Nephron (organoid): ENCODE measurements around the gene SLC6A2.

Source experiments
- H3K27ac Mint-ChIP-seq, 3 experiments: 2 replicates each; pipeline ENCODE4 v1.8.0; 2020; ENCODE audit warnings: mixed read lengths in 3 of 3, mild to moderate bottlenecking in 2 of 3, moderate library complexity in 1 of 3
- H3K27me3 Mint-ChIP-seq: 2 replicates; pipeline ENCODE4 v1.8.0; 2021; ENCODE audit warnings: low read depth, mild to moderate bottlenecking, moderate library complexity, mixed read lengths
- H3K36me3 Mint-ChIP-seq: 2 replicates; pipeline ENCODE4 v1.8.0; 2020; ENCODE audit warnings: low read depth, mixed read lengths
- H3K4me1 Mint-ChIP-seq: 2 replicates; pipeline ENCODE4 v1.8.0; 2020; ENCODE audit warnings: mixed read lengths
- H3K4me3 Mint-ChIP-seq, 3 experiments: 2 replicates each; pipeline ENCODE4 v1.8.0; 2020; ENCODE audit warnings: mild to moderate bottlenecking in 3 of 3, mixed read lengths in 3 of 3, moderate library complexity in 2 of 3
- H3K9me3 Mint-ChIP-seq: 2 replicates; pipeline ENCODE4 v1.8.0; 2020; ENCODE audit warnings: mixed read lengths
- CTCF ChIP-seq, 3 experiments: fragments of 200-600 bp; sonication (generic); IDR thresholded peaks; one replicate each; pipeline ENCODE4 v1.5.0; 2021; ENCODE audit warnings: antibody characterized with exemption in 3 of 3; ENCODE audit not compliant: unreplicated experiment in 3 of 3

The SLC6A2 gene

GRCh38 chr16:55686671-55687070 lies 30.9 kb downstream of the SLC6A2 start:
- no peak overlapping the region for H3K4me3 Mint-ChIP-seq
- peaks cover 48% of the 10 kb centered on the region for H3K27me3 Mint-ChIP-seq
- no peaks in the 10 kb centered on the region for H3K9me3 Mint-ChIP-seq
- no peak for TF ChIP-seq CTCF (IDR thresholded peaks at IDR 0.05; ENCODE audit: unreplicated experiment in 3 of 3)
- H3K36me3 Mint-ChIP-seq, result no peaks in the 10 kb centered on the region
- H3K27ac Mint-ChIP-seq, result no peak overlapping the region
- no peaks in the 10 kb centered on the region for H3K4me1 Mint-ChIP-seq

- no peak for TF ChIP-seq CTCF (IDR thresholded peaks at IDR 0.05; ENCODE audit: unreplicated experiment in 3 of 3)
- Mint-ChIP-seq H3K27ac (no peak overlapping the region), H3K9me3 (no peaks in the 10 kb centered on the region), H3K36me3 (no peaks in the 10 kb centered on the region), H3K4me3 (no peak overlapping the region), H3K4me1 (no peaks in the 10 kb centered on the region), H3K27me3 (peaks cover 50% of the 10 kb centered on the region)
Measured at GRCh38 chr16:55687802-55688201, 32.0 kb downstream of the SLC6A2 start.

- Mint-ChIP-seq H3K27ac (no peak overlapping the region), H3K9me3 (no peaks in the 10 kb centered on the region), H3K27me3 (peaks cover 46% of the 10 kb centered on the region), H3K4me1 (no peaks in the 10 kb centered on the region), H3K36me3 (no peaks in the 10 kb centered on the region), H3K4me3 (no peak overlapping the region)
- no peak for TF ChIP-seq CTCF (IDR thresholded peaks at IDR 0.05; ENCODE audit: unreplicated experiment in 3 of 3)
Measured at GRCh38 chr16:55690841-55691240, 35.1 kb downstream of the SLC6A2 start.

GRCh38 chr16:55691771-55692170 lies 36.0 kb downstream of the SLC6A2 start:
- H3K27ac Mint-ChIP-seq, result no peak overlapping the region
- TF ChIP-seq CTCF (IDR thresholded peaks at IDR 0.05; ENCODE audit: unreplicated experiment in 3 of 3), result no peak
- no peaks in the 10 kb centered on the region for H3K36me3 Mint-ChIP-seq
- H3K4me1 Mint-ChIP-seq, result no peaks in the 10 kb centered on the region
- H3K9me3 Mint-ChIP-seq, result no peaks in the 10 kb centered on the region
- no peak overlapping the region for H3K4me3 Mint-ChIP-seq
- H3K27me3 Mint-ChIP-seq, result peaks cover 40% of the 10 kb centered on the region

GRCh38 chr16:55695595-55695994 lies 39.8 kb downstream of the SLC6A2 start:
- H3K27ac Mint-ChIP-seq, result no peak overlapping the region
- no peaks in the 10 kb centered on the region for H3K9me3 Mint-ChIP-seq
- no peak overlapping the region for H3K4me3 Mint-ChIP-seq
- no peaks in the 10 kb centered on the region for H3K36me3 Mint-ChIP-seq
- no peak for TF ChIP-seq CTCF (IDR thresholded peaks at IDR 0.05; ENCODE audit: unreplicated experiment in 3 of 3)
- no peaks in the 10 kb centered on the region for H3K4me1 Mint-ChIP-seq
- peaks cover 33% of the 10 kb centered on the region for H3K27me3 Mint-ChIP-seq

GRCh38 chr16:55697867-55698266 lies 42.1 kb downstream of the SLC6A2 start:
- no peak overlapping the region for H3K4me3 Mint-ChIP-seq
- H3K4me1 Mint-ChIP-seq, result no peaks in the 10 kb centered on the region
- no peak for TF ChIP-seq CTCF (IDR thresholded peaks at IDR 0.05; ENCODE audit: unreplicated experiment in 3 of 3)
- H3K27ac Mint-ChIP-seq, result no peak overlapping the region
- peaks cover 30% of the 10 kb centered on the region for H3K27me3 Mint-ChIP-seq
- H3K36me3 Mint-ChIP-seq, result no peaks in the 10 kb centered on the region
- H3K9me3 Mint-ChIP-seq, result no peaks in the 10 kb centered on the region
